ENCODE data around the gene GPATCH2.

- TF ChIP-seq EZH2 (IDR thresholded peaks at IDR 0.05; ENCODE audit: borderline replicate concordance, low read length) (no peak), CTCF (IDR thresholded peaks at IDR 0.05; ENCODE audit: low read length) (no peak)
These were observed 95.1 kb downstream of the GPATCH2 start for GRCh38 chr1:217535601-217536377.
